Fibroblast of lung (primary cell): ENCODE measurements around the gene CEP131. TPM values are rescaled to one million over a fixed set of nuclear protein-coding genes. Genes with fewer than 3 reads are reported as not detected.

ENCODE experiments used
- DNase-seq, 2 donors: peaks; one replicate each; pipeline versions ENCODE4 v3.0.0 to v3.0.0-alpha.2; 2010; ENCODE audit warnings: low read depth in 2 of 2
- H2AFZ ChIP-seq: 2 replicates; pipeline ENCODE4 v1.5.1; 2012; ENCODE audit warnings: low read length, control low read depth, inconsistent platforms
- H3K27ac ChIP-seq: 2 replicates; pipeline ENCODE4 v1.5.1; 2011; ENCODE audit warnings: low read length, control low read depth; ENCODE audit not compliant: insufficient read depth
- H3K27me3 ChIP-seq: 2 replicates; pipeline ENCODE4 v1.5.1; 2011; ENCODE audit warnings: mild to moderate bottlenecking, low read length; ENCODE audit not compliant: control insufficient read depth, insufficient read depth
- H3K36me3 ChIP-seq: 2 replicates; pipeline ENCODE4 v1.5.1; 2011; ENCODE audit warnings: low read length; ENCODE audit not compliant: control insufficient read depth, insufficient read depth
- H3K4me1 ChIP-seq: 2 replicates; pipeline ENCODE4 v1.5.1; 2011; ENCODE audit warnings: low read length; ENCODE audit not compliant: control insufficient read depth, insufficient read depth; ENCODE audit errors: extremely low read depth
- H3K4me2 ChIP-seq: 2 replicates; pipeline ENCODE4 v1.5.1; 2011; ENCODE audit warnings: low read length, control low read depth; ENCODE audit not compliant: insufficient read depth; ENCODE audit errors: extremely low read depth
- H3K4me3 ChIP-seq, 4 experiments: fragments of 200-600 bp in 1 of 4; sonication (generic) in 1 of 4; replicated peaks in 1 of 4; 2 replicates each; pipeline ENCODE4 v1.5.1; 2011 to 2016; ENCODE audit warnings: low read length in 4 of 4, low read depth in 3 of 4, mild to moderate bottlenecking in 3 of 4, control low read depth in 2 of 4, inconsistent platforms in 1 of 4, mixed read lengths in 1 of 4; ENCODE audit not compliant: insufficient read depth in 1 of 4; ENCODE audit errors: control extremely low read depth in 1 of 4
- H3K79me2 ChIP-seq: 2 replicates; pipeline ENCODE4 v1.5.1; 2012; ENCODE audit warnings: mild to moderate bottlenecking, low read length, inconsistent platforms; ENCODE audit not compliant: control insufficient read depth, insufficient read depth
- H3K9ac ChIP-seq: 2 replicates; pipeline ENCODE4 v1.5.1; 2011; ENCODE audit warnings: mild to moderate bottlenecking, low read length, control low read depth; ENCODE audit not compliant: insufficient read depth
- H3K9me3 ChIP-seq: 2 replicates; pipeline ENCODE4 v1.5.1; 2012; ENCODE audit warnings: low read depth, low read length; ENCODE audit not compliant: control insufficient read depth, insufficient read depth
- H4K20me1 ChIP-seq: 2 replicates; pipeline ENCODE4 v1.5.1; 2011; ENCODE audit warnings: low read length; ENCODE audit not compliant: control insufficient read depth, insufficient read depth; ENCODE audit errors: extremely low read depth
- EZH2 ChIP-seq: IDR thresholded peaks from 2 replicates; pipeline ENCODE4 v1.5.1; 2012; ENCODE audit warnings: low read length, control low read depth, mild to moderate bottlenecking; ENCODE audit errors: missing control alignments
- polyA plus RNA-seq, 2 donors: library from polyadenylated mRNA; depleted of rRNA in 1 of 2; stranded (reverse) in 1 of 2; unstranded in 1 of 2; fragments of >200 nt; gene quantifications; 2 replicates each; pipeline ENCODE4 v1.2.1, GENCODE V29; 2011 to 2012; ENCODE audit warnings: missing spikeins in 1 of 2
- total RNA-seq: library from RNA; depleted of rRNA; stranded (reverse); fragments of >200 nt; gene quantifications from 2 replicates; pipeline ENCODE4 v1.2.1, GENCODE V29; 2014
- TF ChIP-seq, protein P1 (sequence below), 2 donors: IDR thresholded peaks in 1 of 2; conservative IDR thresholded peaks in 1 of 2; 1 replicate in 1 of 2; 2 replicates in 1 of 2; pipeline ENCODE4 v1.5.1; 2011 to 2012; ENCODE audit warnings: low read length in 2 of 2, control low read depth in 1 of 2, inconsistent platforms in 1 of 2, low read depth in 1 of 2, mild to moderate bottlenecking in 1 of 2

Gene CEP131
- total and polyA plus RNA-seq, 2 donors (not counting 1 experiment from before 2014, with no cell fraction given), result 2.0 to 7.4 TPM

GRCh38 chr17:81189670-81190530 is 32.9 kb downstream of the CEP131 start:
- DNase-seq, result no peak
- TF ChIP-seq, protein P1, sequence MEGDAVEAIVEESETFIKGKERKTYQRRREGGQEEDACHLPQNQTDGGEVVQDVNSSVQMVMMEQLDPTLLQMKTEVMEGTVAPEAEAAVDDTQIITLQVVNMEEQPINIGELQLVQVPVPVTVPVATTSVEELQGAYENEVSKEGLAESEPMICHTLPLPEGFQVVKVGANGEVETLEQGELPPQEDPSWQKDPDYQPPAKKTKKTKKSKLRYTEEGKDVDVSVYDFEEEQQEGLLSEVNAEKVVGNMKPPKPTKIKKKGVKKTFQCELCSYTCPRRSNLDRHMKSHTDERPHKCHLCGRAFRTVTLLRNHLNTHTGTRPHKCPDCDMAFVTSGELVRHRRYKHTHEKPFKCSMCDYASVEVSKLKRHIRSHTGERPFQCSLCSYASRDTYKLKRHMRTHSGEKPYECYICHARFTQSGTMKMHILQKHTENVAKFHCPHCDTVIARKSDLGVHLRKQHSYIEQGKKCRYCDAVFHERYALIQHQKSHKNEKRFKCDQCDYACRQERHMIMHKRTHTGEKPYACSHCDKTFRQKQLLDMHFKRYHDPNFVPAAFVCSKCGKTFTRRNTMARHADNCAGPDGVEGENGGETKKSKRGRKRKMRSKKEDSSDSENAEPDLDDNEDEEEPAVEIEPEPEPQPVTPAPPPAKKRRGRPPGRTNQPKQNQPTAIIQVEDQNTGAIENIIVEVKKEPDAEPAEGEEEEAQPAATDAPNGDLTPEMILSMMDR (conservative IDR thresholded peaks at IDR 0.05 in 1 of 2, IDR thresholded peaks at IDR 0.05 in 1 of 2; ENCODE audit: low read depth in 1 of 2, low read length in 2 of 2), result no peak
- no peak for TF ChIP-seq EZH2
- Histone ChIP-seq H2AFZ (no peak overlapping the region), H3K9ac (no peak overlapping the region), H3K27me3 (no peaks in the 10 kb centered on the region), H3K9me3 (no peaks in the 10 kb centered on the region), H3K4me3 (no peak overlapping the region), H4K20me1 (no peaks in the 10 kb centered on the region), H3K4me1 (no peaks in the 10 kb centered on the region), H3K36me3 (no peaks in the 10 kb centered on the region), H3K27ac (no peak overlapping the region), H3K79me2 (no peaks in the 10 kb centered on the region), H3K4me2 (no peak overlapping the region)

DNA sequence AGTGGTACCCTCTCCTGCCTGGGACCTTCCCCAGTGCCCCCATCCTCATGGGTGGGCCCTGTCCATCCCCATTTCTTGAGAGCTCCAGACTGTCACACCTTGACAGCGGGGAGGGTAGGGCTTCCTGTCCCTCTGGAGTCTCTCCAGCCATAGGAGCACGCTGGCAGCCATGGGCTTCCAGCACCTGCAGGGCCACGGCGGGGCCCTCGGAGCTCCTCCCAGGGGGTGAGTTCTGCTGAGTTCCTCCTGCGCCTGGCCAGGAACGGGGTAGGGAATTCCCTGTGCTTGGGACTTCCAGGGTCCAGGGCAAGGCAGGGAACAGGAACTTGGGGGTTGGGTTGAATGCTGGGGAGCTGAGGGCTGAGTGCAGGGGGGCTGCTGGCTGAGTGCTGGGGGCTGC is 33.7 kb downstream of the CEP131 start:
- no peak overlapping the region for H2AFZ ChIP-seq
- no peak overlapping the region for H3K27ac ChIP-seq
- no peak overlapping the region for H3K9ac ChIP-seq
- no peaks in the 10 kb centered on the region for H3K9me3 ChIP-seq
- H3K4me1 ChIP-seq, result no peaks in the 10 kb centered on the region
- H3K79me2 ChIP-seq, result no peaks in the 10 kb centered on the region
- no peaks in the 10 kb centered on the region for H3K36me3 ChIP-seq
- no peaks in the 10 kb centered on the region for H4K20me1 ChIP-seq
- no peak for DNase-seq
- peaks cover 2% of the 10 kb centered on the region for H3K27me3 ChIP-seq
- H3K4me3 ChIP-seq, result no peak overlapping the region
- H3K4me2 ChIP-seq, result no peak overlapping the region
- no peak for TF ChIP-seq EZH2
- TF ChIP-seq, protein P1 (conservative IDR thresholded peaks at IDR 0.05 in 1 of 2, IDR thresholded peaks at IDR 0.05 in 1 of 2; ENCODE audit: low read depth in 1 of 2, low read length in 2 of 2), result no peak

DNA sequence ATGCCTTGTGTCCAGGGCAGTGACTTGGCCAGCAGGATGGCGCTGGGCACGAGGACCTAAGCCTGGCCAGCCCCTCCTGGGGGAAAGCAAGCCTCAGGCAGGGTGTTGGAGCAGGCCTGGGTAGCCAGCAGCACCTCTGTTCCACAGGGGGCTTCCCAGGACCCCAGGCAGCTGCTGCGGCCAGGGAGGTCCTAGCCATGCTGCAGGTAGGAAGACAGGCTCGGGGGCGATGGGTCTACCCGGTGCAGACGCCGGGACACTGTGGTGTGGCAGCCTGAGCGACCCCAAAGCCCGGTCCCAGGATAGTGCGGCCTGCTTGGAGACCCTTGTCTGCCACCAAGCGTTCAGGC is 34.3 kb downstream of the CEP131 start:
- H3K27ac ChIP-seq, result no peak overlapping the region
- no peak for TF ChIP-seq EZH2

More for the DNA sequence above, 34.3 kb downstream of the CEP131 start:
- H3K4me3 ChIP-seq, result no peak overlapping the region
- no peaks in the 10 kb centered on the region for H3K36me3 ChIP-seq
- H3K4me2 ChIP-seq, result no peak overlapping the region
- H3K79me2 ChIP-seq, result no peaks in the 10 kb centered on the region
- no peaks in the 10 kb centered on the region for H4K20me1 ChIP-seq
- no peaks in the 10 kb centered on the region for H3K9me3 ChIP-seq
- H3K27me3 ChIP-seq, result peaks cover 5% of the 10 kb centered on the region
- DNase-seq, result no peak
- no peaks in the 10 kb centered on the region for H3K4me1 ChIP-seq
- H3K9ac ChIP-seq, result no peak overlapping the region
- H2AFZ ChIP-seq, result no peak overlapping the region
